Skeletal muscle tissue (tissue), 4 donors: ENCODE measurements around the gene SNRPA. TPM values are rescaled to one million over a fixed set of nuclear protein-coding genes. Genes with fewer than 3 reads are reported as not detected.
A peak's percentile ranks its signal among the peaks of the same experiment; 100 is the strongest.

Experiments
- H3K27ac ChIP-seq: one replicate; pipeline ENCODE4 v1.7.0; 2013; ENCODE audit warnings: mild to moderate bottlenecking, low read depth, low read length, inconsistent platforms
- H3K27me3 ChIP-seq, 3 donors: one replicate each; pipeline ENCODE4 v1.7.0; 2013; ENCODE audit warnings: low read length in 3 of 3; ENCODE audit not compliant: control insufficient read depth in 3 of 3, insufficient read depth in 3 of 3
- H3K36me3 ChIP-seq, 3 donors: one replicate each; pipeline ENCODE4 v1.7.0; 2013; ENCODE audit warnings: low read length in 3 of 3; ENCODE audit not compliant: control insufficient read depth in 3 of 3, insufficient read depth in 3 of 3
- H3K4me1 ChIP-seq, 3 donors: one replicate each; pipeline ENCODE4 v1.7.0; 2013; ENCODE audit warnings: low read length in 3 of 3, mild to moderate bottlenecking in 3 of 3; ENCODE audit not compliant: control insufficient read depth in 3 of 3, insufficient read depth in 3 of 3
- H3K4me3 ChIP-seq, 3 donors: one replicate each; pipeline ENCODE4 v1.7.0; 2013; ENCODE audit warnings: low read length in 3 of 3
- H3K9ac ChIP-seq, 3 donors: one replicate each; pipeline ENCODE4 v1.7.0; 2013; ENCODE audit warnings: low read length in 3 of 3, mild to moderate bottlenecking in 3 of 3, moderate library complexity in 2 of 3, low read depth in 1 of 3
- H3K9me3 ChIP-seq, 3 donors: one replicate each; pipeline ENCODE4 v1.7.0; 2013; ENCODE audit warnings: low read length in 3 of 3; ENCODE audit not compliant: control insufficient read depth in 3 of 3
- total RNA-seq: library from RNA; depleted of rRNA; stranded (reverse); fragments of >200 nt; gene quantifications from one replicate; pipeline ENCODE4 v1.2.3, GENCODE V29; 2014
- donor health status: Osteomylitis.

Gene SNRPA
- total RNA-seq, 1 donor from 2014 or later, result 7.8 TPM

DNA sequence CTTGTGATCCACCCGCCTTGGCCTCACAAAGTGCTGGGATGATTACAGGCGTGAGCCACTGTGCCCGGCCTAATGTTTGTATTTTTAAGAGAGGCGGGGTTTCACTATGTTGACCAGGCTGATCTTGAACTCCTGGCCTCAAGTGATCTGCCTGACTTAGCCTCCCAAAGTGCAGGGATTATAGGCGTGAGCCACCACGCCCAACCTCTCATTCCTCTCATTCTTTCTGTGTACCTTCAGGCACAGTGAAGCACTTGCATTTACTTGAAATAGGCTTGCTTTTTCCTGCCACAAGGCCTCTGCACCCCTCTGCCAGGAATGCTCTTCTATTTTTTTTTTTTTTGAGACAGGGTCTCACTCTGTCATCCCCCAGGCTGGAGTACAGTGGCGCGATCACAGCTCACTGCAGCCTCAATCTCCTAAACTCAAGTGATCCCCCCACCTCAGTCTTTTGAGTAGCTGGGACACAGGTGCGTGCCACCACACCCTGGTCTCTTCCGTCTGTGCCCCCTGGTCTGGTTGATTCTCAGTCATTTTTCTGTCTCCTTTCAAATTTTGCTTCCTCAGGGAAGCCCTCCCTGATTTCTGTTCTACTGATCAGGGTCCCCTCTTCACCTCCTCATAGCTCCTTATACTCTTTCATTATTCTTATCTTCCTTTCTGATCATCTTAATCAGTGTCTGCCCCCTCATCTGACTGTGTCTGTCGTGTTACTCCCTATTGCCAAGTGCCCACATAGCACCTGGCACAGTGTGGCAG is 15.8 kb upstream of the SNRPA start:
- no peak overlapping the region for H3K27ac ChIP-seq
- H3K9ac ChIP-seq, result no peak overlapping the region
- no peaks in the 10 kb centered on the region for H3K9me3 ChIP-seq
- H3K36me3 ChIP-seq, result peaks cover 53 to 72% (median 70%) of the 10 kb centered on the region in 3 donors
- no peak overlapping the region for H3K4me3 ChIP-seq
- no peaks in the 10 kb centered on the region for H3K27me3 ChIP-seq
- peaks cover 7 to 12% (median 11%) of the 10 kb centered on the region in 3 donors for H3K4me1 ChIP-seq

GRCh38 chr19:40736661-40737060 is 14.3 kb upstream of the SNRPA start:
- H3K4me3 ChIP-seq, result no peak overlapping the region
- H3K4me1 ChIP-seq, result peaks cover 18 to 25% (median 24%) of the 10 kb centered on the region in 3 donors
- H3K27ac ChIP-seq, result no peak overlapping the region
- no peaks in the 10 kb centered on the region for H3K9me3 ChIP-seq
- H3K36me3 ChIP-seq, result peaks cover 47 to 60% (median 58%) of the 10 kb centered on the region in 3 donors
- no peak overlapping the region for H3K9ac ChIP-seq
- no peaks in the 10 kb centered on the region for H3K27me3 ChIP-seq

DNA sequence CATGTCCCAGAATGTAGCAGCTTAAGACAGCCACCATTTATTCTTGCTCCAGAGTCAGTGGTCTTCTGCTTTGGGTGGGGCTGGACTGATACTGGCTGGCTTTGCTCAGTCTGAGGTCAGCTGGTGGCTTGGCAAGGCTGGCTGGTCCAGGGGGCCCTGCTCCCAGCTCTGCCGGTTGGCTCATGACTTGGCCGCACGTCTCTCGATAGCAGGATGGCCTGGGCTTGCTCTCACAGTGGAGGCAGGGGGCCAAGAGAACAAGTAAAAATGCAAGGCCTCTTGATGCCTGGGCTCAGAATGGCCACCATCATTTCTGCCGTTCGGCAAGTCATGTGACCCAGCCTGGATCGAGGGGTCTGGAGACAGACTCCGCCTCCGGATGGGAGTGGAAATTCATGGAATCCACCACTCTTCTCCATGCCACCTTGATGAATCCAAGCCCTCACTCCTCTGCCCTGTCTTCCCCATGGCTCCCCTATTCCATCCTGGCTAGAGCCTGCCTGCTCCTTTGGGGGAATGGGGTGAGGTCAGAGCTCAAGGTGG is 13.8 kb upstream of the SNRPA start:
- no peaks in the 10 kb centered on the region for H3K9me3 ChIP-seq
- no peak overlapping the region for H3K4me3 ChIP-seq
- peaks cover 49 to 58% (median 56%) of the 10 kb centered on the region in 3 donors for H3K36me3 ChIP-seq
- no peaks in the 10 kb centered on the region for H3K27me3 ChIP-seq
- H3K27ac ChIP-seq, result no peak overlapping the region
- H3K9ac ChIP-seq, result peak overlapping the region in 1 of 3 donors; percentile 8
- peaks cover 19 to 25% (median 25%) of the 10 kb centered on the region in 3 donors for H3K4me1 ChIP-seq

DNA sequence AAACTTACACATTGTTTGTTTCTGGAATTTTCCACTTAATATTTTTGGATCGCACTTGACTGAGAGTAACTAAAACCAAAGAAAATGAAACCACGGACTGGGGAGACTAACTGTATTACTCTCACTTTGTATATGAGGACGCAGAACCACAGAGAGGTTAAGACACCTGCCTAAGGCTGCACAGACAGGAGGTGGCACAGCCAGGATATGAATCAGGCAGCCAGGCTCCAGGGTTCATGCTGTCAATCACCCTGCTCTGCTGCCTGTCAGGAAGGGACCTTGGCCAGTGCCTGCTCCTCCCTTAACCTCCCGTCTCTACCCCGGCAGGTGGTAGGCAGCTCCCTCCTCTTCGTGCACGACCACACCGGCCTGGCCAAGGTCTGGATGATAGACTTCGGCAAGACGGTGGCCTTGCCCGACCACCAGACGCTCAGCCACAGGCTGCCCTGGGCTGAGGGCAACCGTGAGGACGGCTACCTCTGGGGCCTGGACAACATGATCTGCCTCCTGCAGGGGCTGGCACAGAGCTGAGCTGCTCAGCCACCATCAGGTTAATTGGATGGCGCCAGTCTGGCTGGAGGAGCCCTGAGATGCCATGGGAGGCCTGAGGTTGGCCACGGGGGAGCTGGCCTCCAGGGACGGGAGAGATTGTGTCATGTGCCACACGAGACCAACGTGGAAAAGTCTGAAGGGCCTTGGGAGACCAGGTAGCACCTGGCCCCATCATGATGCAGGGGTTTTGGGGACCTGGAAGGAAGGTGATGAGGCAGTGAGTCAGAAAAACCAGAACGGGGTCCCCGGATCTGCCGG is 11.8 kb upstream of the SNRPA start:
- H3K9ac ChIP-seq, result peak overlapping the region in 2 of 3 donors; percentile 12 to 68
- no peaks in the 10 kb centered on the region for H3K27me3 ChIP-seq
- no peak overlapping the region for H3K4me3 ChIP-seq
- H3K27ac ChIP-seq, result no peak overlapping the region
- H3K4me1 ChIP-seq, result peaks cover 20 to 25% (median 25%) of the 10 kb centered on the region in 3 donors
- no peaks in the 10 kb centered on the region for H3K9me3 ChIP-seq
- H3K36me3 ChIP-seq, result peaks cover 39 to 46% (median 42%) of the 10 kb centered on the region in 3 donors

GRCh38 chr19:40739871-40740703 is 10.9 kb upstream of the SNRPA start:
- no peak overlapping the region for H3K4me3 ChIP-seq
- peaks cover 36 to 42% (median 38%) of the 10 kb centered on the region in 3 donors for H3K36me3 ChIP-seq
- H3K4me1 ChIP-seq, result peaks cover 20 to 25% (median 25%) of the 10 kb centered on the region in 3 donors
- peak overlapping the region in 2 of 3 donors; percentile 57 to 68 for H3K9ac ChIP-seq
- H3K27me3 ChIP-seq, result no peaks in the 10 kb centered on the region
- no peaks in the 10 kb centered on the region for H3K9me3 ChIP-seq
- H3K27ac ChIP-seq, result peak overlapping the region; percentile 18

DNA sequence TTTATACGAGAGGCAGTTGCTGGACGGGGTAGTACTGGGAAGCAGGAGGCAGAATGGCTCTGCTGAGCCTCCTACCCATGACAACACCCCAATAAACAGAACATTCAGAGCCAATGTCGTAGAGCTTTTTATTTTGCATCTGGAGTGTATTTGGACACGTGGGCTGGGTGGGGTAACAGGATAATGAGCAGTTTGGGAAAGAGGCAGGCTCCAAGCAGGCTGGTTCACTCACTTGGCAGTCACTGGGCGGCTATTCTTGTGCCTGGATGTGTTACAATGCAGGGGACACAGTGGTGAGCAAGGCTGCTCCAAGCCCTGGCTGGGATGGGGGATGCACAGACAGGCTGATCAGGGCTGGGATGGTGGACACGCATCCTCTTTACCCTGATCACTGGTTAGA is 10.3 kb upstream of the SNRPA start:
- Histone ChIP-seq H3K9me3 (no peaks in the 10 kb centered on the region), H3K9ac (peak overlapping the region in 1 of 3 donors; percentile 68), H3K4me1 (peaks cover 20 to 31% (median 29%) of the 10 kb centered on the region in 3 donors), H3K27me3 (no peaks in the 10 kb centered on the region), H3K27ac (peak overlapping the region; percentile 18), H3K36me3 (peaks cover 32 to 38% (median 34%) of the 10 kb centered on the region in 3 donors), H3K4me3 (peak overlapping the region in 1 of 3 donors; percentile 13)

GRCh38 chr19:40741527-40742390 is 9.2 kb upstream of the SNRPA start:
- Histone ChIP-seq H3K27ac (no peak overlapping the region), H3K36me3 (peaks cover 29 to 34% (median 30%) of the 10 kb centered on the region in 3 donors), H3K27me3 (no peaks in the 10 kb centered on the region), H3K4me1 (peaks cover 20 to 31% (median 31%) of the 10 kb centered on the region in 3 donors), H3K9ac (peak overlapping the region in 1 of 3 donors; percentile 50), H3K4me3 (no peak overlapping the region), H3K9me3 (no peaks in the 10 kb centered on the region)

DNA sequence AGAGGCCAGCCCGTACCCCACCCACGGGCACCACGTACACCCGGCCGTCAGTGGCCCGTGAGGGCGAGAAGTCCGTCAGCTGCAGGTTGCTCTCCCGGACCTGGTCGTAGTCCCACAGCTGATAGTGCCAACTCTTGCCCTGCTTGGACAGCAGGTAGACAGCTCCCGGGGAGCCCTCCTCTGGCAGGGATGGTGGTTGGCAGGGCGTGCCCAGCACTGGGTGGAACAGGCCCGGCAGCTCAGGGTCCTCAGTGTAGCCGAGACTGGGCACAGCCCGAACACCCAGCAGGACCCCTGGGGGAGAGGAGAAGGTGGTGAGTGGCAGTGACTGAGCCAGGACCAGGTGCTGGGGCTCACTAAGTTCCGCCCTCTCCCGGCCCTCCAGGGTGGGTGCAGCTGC is 8.5 kb upstream of the SNRPA start:
- H3K36me3 ChIP-seq, result peaks cover 21 to 27% (median 22%) of the 10 kb centered on the region in 3 donors
- H3K4me1 ChIP-seq, result peaks cover 20 to 31% (median 31%) of the 10 kb centered on the region in 3 donors
- H3K27me3 ChIP-seq, result no peaks in the 10 kb centered on the region
- no peak overlapping the region for H3K27ac ChIP-seq
- H3K9ac ChIP-seq, result peak overlapping the region in 1 of 3 donors; percentile 16
- no peak overlapping the region for H3K4me3 ChIP-seq
- no peaks in the 10 kb centered on the region for H3K9me3 ChIP-seq
